ENCODE data around the gene NUP214.

The NUP214 gene

GRCh38 chr9:131218370-131218769, 93.0 kb downstream of the NUP214 start:
- Histone ChIP-seq H3K4me3 (ENCODE audit: low read length) (no peak overlapping the region), H3K4me2 (ENCODE audit: low read length) (no peak overlapping the region), H3F3A (ENCODE audit: control insufficient read depth, insufficient read depth) (no peaks in the 10 kb centered on the region; the same call in 1 of the 2 replicates), H3K79me2 (ENCODE audit: control insufficient read depth, low read length) (no peaks in the 10 kb centered on the region), H3K27me3 (ENCODE audit: control insufficient read depth, low read length) (no peaks in the 10 kb centered on the region), H3K27ac (ENCODE audit: low read depth, low read length) (no peak overlapping the region), H3K36me3 (ENCODE audit: control insufficient read depth, low read length) (peaks cover 36% of the 10 kb centered on the region), H3K9me3 (ENCODE audit: control insufficient read depth, insufficient read depth, low read length) (no peaks in the 10 kb centered on the region), H3K9me2 (replicated peaks; ENCODE audit: control insufficient read depth, low read length) (no peaks in the 10 kb centered on the region), H4K20me1 (ENCODE audit: control insufficient read depth, insufficient read depth, low read depth, low read length) (no peaks in the 10 kb centered on the region), H3K4me1 (ENCODE audit: control insufficient read depth, low read length) (no peaks in the 10 kb centered on the region)
- no peak for TF ChIP-seq EZH2phosphoT487 (IDR thresholded peaks at IDR 0.05; ENCODE audit: borderline replicate concordance, low read length)
- TF ChIP-seq CTCF (IDR thresholded peaks at IDR 0.05; ENCODE audit: low read depth, low read length, poor library complexity, severe bottlenecking): no peak

GRCh38 chr9:131220485-131220884, 95.1 kb downstream of the NUP214 start:
- Histone ChIP-seq H3K9me2 (replicated peaks; ENCODE audit: control insufficient read depth, low read length) (no peaks in the 10 kb centered on the region), H3K4me1 (ENCODE audit: control insufficient read depth, low read length) (peaks cover under 1% of the 10 kb centered on the region; the same call in 1 of the 2 replicates), H3K27me3 (ENCODE audit: control insufficient read depth, low read length) (no peaks in the 10 kb centered on the region), H3K9me3 (ENCODE audit: control insufficient read depth, insufficient read depth, low read length) (no peaks in the 10 kb centered on the region), H3K4me3 (ENCODE audit: low read length) (no peak overlapping the region), H3K27ac (ENCODE audit: low read depth, low read length) (no peak overlapping the region), H3K4me2 (ENCODE audit: low read length) (no peak overlapping the region), H3K79me2 (ENCODE audit: control insufficient read depth, low read length) (no peaks in the 10 kb centered on the region), H3F3A (ENCODE audit: control insufficient read depth, insufficient read depth) (no peaks in the 10 kb centered on the region), H4K20me1 (ENCODE audit: control insufficient read depth, insufficient read depth, low read depth, low read length) (no peaks in the 10 kb centered on the region), H3K36me3 (ENCODE audit: control insufficient read depth, low read length) (peaks cover 25% of the 10 kb centered on the region)
- TF ChIP-seq CTCF (IDR thresholded peaks at IDR 0.05; ENCODE audit: low read depth, low read length, poor library complexity, severe bottlenecking) (no peak), EZH2phosphoT487 (IDR thresholded peaks at IDR 0.05; ENCODE audit: borderline replicate concordance, low read length) (no peak)

- TF ChIP-seq CTCF (IDR thresholded peaks at IDR 0.05; ENCODE audit: low read depth, low read length, poor library complexity, severe bottlenecking) (no peak), EZH2phosphoT487 (IDR thresholded peaks at IDR 0.05; ENCODE audit: borderline replicate concordance, low read length) (no peak)
- Histone ChIP-seq H3K36me3 (ENCODE audit: control insufficient read depth, low read length) (peaks cover 23% of the 10 kb centered on the region), H3F3A (ENCODE audit: control insufficient read depth, insufficient read depth) (no peaks in the 10 kb centered on the region), H3K79me2 (ENCODE audit: control insufficient read depth, low read length) (no peaks in the 10 kb centered on the region), H3K9me2 (replicated peaks; ENCODE audit: control insufficient read depth, low read length) (no peaks in the 10 kb centered on the region), H3K4me2 (ENCODE audit: low read length) (no peak overlapping the region), H3K9me3 (ENCODE audit: control insufficient read depth, insufficient read depth, low read length) (no peaks in the 10 kb centered on the region), H4K20me1 (ENCODE audit: control insufficient read depth, insufficient read depth, low read depth, low read length) (no peaks in the 10 kb centered on the region), H3K27ac (ENCODE audit: low read depth, low read length) (no peak overlapping the region), H3K27me3 (ENCODE audit: control insufficient read depth, low read length) (no peaks in the 10 kb centered on the region), H3K4me1 (ENCODE audit: control insufficient read depth, low read length) (peaks cover 10% of the 10 kb centered on the region), H3K4me3 (ENCODE audit: low read length) (no peak overlapping the region)
Observed at GRCh38 chr9:131222460-131222859, 97.1 kb downstream of the NUP214 start.
